ENCODE measurements around the gene DDX1.
"Not testable (repeated sequence)": the region's sequence is repeated elsewhere in the genome, so short reads cannot be mapped to it uniquely, and the experiment has no call there.

Gene DDX1

DNA sequence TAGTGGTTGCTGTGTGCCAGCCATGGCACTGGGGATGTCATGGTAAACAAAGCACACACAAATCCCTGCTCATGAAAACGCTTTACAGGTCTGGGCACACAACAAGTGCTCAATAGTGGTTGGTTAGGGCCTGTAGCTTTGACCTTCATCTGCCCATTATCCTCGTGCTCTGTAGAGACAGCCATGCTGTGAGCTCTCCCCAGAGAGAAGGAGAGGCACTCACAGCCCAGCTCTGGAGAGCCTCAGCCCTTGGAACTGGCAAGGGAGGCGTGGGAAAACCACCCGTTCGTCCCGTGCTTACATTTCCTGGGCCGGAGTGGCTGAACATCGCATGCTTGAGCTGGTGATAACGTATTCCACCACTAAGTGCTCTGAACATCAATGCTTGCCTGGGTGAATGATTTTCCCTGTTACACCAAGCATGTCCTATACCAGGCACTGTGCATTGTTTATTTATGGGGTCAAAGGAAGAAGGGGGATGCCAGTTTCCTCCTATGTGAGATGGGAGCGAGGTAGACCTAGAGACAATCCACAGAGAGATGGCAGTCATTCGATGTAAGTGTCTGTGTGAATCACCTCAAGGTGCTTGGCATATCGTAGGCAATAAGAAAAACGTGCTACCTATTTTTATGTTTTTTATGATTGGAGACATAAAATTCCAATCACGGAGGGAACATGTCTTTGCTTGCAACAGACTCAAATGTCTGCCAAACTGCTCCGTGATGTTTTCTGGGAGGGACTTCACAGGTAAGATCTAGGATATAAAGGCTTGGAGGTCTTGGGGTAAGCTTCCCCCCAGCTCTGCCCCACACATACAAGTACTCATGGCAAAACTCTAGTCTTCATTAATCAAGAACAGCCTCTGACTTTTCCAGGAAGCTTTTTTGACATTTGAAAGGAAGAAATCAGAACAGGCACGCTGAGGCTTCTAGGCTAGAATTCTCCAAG is 75.5 kb downstream of the DDX1 start:
- no peak for DNase-seq

DNA sequence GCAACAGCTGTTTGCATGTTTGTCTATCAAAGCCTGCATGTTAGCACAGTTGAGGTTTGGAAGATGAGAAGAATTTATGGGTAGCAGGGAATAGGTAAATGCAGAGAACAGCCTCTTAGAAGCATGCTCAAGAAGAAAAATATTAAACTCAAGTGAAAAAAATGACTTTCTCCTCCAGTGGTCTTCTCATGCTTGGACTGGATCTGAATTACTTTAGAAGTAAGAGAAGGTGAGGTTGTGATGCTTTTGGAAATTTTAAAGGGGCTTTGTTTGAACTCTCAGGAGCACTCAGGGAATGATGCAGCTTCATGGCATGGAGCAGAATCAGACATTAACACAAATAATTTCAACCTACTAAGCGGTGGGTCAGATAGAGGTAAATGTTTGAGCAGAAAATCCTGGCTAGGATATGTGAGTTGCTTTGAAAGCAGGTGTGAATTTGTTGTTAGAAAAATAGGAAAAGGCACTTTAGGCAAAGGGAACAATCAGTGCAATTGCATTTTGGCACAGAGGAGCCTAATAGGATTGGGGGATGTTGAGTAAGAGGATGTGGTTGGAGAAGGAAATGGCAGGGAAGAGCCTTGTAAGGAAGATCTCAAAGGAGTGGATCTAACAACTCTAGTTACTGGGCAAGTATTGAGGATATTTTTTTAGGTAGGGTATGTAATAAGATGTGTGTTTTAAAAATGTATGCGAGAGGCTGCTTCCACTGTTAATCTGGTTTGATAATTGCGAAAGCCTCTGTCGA is 76.3 kb downstream of the DDX1 start:
- no peak for DNase-seq

DNA sequence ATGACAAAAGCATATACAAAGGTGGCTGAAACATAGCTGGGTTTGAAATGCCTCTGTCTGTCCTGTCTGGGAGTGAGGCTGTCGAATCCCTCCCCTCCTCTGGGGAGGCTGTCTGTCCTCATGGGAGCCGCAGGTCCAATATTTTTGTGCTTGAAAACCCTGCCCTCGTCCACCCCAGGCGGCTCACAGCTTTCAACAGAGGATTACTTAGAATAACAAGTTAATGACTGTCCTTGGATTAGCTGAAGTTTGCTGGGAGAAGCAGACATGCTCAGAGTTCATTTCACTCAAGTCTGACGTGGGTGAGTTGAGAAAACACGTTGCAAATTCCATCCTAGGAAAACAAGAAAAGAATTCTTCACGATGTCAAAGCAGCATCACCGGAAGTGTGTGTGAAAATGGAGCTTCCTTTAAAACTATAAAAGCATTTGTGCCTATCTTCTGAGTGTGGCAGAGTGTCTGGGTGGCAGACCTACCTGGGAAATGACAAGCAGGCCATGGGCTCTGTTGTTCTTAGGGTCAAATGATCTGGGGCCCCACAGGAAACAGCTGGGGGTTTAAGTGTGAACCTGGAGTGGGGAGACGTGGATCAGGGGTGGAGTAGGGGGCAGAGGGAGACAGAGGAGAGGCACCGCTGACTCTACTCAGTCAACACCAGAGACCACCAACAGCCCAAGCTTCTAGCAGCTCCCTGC is 77.1 kb downstream of the DDX1 start:
- DNase-seq = no peak

DNA sequence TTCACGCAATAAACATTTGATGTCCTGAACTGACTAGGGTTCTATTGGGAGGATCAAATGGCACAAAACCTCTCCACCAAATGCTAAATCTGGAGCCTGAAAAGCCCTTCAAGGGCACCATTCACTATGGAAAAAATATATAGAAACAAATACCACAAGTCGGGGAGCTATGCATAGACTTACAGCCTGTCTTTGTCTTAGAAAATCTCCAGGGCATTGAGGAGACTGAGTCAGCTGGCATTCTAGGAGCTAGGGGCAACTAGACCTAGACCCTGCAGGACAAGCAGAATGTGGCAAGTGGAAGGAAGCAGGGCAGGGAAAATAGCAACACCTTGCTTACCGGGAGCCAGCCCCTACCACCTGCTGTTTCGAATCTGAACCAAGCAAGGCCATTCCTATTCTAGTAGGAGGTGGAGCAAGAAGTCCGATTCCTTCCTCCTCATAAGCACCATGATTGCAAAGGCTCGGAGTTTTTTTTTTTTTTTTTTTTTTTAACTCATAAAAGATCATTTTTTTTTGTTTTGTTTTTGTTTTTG is 77.8 kb downstream of the DDX1 start:
- no peak for DNase-seq

DNA sequence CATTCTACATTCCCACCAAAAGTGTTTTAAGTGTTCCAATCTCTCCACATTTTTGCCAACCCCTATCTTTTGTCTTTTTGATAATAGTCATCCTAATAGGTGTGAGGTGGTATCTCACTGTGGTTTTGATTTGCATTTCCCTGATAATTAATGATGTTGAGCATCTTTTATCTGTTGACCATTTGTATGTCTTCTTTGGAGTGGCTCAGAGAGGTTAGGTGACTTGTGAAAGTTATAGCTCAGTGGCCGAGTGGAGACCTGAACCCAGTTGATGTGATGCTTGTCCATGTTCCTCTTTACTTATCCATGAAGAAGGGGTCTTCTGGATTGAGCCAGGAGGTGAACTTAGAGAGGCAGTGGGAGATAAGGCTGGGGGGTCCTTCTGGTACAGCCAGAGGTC is 78.8 kb downstream of the DDX1 start:
- no peak for DNase-seq

DNA sequence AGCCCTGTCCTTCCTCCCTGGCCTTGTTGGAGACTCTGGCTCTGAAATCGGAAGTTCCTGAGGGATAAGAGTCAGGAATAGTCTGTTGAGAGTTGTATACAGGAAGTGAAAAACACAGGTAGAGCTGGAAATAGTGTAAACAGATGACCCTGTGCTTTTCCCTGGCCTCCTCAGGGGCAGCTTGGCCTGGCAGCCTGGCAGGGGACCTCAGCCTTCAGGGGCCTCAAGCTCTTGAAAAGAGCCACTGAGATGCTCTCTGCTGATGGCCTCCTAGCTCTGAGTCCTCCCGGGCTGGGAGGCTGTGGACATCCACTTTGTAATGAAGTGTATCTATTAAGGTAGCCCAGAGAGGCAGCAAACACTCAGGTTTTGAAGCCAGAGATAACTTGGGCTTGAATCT is 79.3 kb downstream of the DDX1 start:
- no peak for DNase-seq

DNA sequence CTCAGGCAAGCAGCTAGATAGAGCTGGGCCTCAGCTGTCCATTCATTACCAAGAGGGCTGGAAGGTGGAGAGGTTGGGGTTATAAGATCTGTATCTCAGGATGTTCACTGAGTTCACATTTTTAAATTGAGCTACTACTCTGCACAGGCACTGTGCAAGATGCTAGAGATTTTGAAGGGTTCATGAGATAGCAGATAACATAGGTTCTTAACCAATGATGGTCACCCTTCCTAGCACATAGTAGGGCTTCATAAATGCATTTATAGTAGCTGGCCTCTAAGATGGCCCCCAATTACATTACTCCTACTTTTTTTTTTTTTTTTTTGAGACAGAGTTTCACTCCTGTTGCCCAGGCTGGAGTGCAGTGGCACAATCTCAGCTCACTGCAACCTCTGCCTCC is 79.7 kb downstream of the DDX1 start:
- DNase-seq = no peak

DNA sequence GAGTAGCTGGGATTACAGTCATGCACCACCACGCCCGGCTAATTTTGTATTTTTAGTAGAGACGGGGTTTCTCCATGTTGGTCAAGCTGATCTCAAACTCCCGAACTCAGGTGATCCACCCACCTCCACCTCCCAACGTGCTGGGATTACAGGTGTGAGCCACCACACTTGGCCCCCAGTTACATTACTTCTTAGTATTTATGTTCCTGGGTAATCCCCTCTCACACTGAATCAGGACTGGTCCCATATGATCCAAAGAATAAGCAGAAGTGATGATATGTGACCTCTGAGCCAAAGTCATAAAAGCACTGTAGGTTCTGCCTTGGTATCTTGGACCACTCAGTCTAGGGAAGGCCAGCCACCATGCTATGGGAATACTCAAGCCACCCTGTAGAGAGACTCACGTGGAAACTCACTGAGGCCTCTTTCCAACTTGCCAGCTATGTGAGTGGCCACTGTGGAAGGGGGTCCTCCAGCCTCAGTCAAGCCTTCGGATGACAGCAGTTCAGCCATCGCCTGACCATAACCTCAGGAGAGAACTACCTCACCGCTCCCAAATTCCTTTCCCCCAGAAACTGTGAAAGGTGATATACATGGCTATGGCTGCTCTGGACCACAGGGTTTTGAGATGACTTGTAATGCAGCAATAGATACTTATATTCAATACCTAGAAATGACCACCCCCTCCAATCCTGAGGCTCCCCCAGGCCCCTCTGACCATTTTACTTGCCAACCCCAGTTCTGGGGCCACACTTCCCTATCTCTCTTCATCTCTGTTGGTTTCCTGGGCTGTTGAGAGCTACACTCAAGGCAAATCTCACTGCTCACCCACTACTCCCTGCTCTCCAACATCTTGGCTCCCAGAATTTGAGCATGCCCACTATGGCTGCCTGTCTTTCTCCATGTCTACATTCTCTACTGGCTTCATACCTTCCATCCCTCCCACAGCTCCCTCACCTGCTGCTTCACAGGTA is 80.5 kb downstream of the DDX1 start:
- DNase-seq = no peak

DNA sequence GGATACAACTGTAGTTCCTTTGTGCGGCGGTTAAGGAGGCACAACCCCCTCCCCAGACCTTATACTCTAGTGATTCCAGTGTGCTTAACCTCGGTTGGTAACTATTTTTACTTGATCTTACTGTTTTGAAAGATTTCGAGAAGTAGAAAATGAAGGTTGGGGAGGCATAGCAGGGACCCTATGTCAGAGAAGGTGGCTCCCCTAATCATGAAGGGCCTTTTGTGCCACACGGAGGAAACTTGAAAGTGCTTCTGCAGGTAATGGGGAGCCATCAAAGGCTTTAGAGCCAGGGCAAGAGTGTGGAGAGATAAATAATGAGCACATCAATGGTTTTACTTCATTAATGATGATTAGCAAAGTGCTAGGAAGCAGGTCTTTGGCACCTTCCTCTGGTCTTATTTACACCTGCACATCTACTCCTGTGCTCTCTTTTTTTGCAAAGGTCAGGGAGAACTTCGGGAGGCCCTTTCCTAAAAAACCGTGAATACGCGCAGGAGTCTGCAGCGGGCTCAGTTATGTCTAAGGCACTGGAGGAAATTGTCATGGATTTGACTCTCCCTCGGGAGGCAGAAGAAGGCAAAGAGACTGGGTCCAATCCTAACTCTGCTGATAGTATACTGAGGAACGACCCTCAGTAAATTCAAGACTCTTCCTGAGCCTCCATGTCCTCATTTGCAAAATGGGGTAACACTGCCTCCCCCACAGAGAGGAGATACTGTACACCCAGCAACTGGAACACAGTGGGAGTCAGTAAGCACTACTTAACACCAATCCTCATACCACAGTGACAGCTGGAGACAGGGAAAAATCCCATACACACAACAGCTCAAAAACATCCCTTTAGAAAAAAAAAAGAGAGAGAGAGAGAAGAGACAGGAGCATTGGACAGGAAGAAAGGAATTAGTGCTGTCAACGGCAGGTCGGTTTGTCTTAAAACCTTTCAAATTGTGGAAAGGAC is 81.6 kb downstream of the DDX1 start:
- DNase-seq = no peak

DNA sequence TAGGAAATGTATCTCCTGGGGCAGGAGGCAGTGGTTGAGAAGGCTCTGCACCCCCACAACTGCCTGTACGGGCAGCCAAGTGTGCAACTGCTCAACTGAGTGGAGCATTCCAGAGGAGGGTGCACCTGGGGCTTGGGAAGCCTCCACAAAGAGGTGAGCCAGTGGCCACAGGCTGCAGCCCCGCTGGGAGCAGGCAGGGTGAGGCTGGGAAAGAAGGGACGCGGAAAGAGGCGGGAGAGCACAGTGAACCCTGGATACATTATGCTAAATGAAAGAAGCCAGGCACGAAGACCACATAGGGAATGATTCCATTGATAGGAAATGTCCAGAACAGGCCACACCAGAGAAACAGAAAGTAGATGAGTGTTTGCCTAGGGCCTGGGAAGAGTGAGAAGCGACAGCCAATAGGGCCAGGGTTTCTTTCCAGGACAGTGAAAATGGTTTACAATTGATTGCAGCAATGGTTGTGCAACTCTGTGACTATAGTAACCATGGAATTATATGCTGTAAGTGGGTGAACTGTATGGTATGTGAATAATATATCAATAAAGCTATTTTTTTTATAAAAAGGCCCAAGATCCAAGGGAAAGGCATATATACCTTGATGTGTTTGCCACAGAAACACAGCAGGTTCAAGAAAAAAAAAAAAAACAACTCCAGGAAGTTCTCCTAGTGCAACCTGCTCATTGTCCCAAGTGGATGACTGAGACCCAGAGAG is 82.4 kb downstream of the DDX1 start:
- no peak for DNase-seq

DNA sequence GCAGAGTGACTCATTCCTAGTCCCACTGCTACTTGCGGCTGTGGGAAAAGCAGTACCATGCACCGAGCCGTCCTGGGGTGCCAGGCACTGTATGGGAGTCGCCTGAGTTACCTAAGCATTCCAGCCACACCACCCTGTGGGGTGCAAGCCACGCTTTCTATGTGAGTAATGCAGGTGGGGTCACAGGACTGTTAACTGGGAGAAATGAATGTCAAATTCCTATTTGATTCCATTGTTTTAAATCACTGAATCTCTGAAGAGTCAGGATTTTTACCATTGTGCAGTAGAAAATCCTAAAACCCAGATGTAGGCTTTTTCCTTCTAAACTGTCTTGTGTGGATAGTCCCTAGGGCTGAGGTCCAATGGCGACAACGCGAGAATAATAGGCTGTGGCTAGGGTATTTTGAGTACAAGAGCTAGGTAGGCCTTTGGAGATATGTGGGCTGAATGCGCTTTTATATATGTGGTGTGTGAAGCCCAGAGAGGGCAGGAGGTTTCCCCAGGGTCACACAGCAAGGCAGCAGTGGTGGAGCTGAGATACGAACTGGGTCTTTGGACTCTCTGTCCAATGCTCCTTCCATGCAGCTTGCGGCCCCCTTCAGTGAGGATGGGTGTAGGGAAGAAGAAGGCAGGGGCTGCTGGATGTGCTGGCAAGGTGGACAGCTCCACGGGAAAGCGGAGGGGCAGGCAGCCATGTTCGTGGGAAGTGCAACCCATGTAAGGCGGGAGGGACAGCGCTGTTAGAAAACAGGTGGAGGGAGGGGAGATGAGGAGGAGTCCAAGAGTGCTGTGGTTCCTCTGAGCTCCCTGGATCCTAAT is 83.2 kb downstream of the DDX1 start:
- no peak for DNase-seq

DNA sequence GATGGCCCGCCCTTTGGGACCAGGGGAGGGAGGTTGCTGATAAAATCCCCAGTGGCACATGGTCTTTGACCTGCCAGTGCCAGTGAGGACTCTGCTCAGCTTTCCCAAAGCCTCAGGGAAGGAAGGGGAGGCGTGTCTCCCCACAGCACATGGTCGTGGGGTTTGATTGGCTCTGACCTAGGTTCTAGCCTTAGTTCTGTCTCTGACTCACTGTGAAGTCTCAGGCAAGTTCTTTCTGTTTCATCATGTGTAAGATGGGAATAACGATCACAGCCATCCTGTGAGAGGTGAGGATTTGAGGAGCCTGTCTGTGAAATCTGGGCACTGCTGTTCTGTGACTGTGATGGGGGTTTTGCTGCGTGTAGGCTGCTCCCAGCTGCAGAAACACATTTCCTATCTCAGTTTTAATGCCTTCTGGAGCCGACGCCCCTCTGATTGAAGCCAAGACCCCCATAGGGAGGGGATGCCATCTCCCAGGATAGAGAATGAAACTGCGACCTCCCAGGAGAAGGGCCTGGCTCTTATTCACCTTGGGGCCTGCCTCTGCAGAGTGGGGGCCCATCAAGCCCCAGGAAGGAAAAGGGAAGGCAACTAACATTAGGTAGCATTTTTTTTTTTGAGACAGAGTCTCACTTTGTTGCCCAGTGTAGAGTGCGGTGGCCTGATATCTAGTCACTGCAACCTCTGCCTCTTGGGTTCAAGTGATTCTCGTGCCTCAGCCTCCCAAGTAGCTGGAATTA is 84.0 kb downstream of the DDX1 start:
- DNase-seq = no peak

DNA sequence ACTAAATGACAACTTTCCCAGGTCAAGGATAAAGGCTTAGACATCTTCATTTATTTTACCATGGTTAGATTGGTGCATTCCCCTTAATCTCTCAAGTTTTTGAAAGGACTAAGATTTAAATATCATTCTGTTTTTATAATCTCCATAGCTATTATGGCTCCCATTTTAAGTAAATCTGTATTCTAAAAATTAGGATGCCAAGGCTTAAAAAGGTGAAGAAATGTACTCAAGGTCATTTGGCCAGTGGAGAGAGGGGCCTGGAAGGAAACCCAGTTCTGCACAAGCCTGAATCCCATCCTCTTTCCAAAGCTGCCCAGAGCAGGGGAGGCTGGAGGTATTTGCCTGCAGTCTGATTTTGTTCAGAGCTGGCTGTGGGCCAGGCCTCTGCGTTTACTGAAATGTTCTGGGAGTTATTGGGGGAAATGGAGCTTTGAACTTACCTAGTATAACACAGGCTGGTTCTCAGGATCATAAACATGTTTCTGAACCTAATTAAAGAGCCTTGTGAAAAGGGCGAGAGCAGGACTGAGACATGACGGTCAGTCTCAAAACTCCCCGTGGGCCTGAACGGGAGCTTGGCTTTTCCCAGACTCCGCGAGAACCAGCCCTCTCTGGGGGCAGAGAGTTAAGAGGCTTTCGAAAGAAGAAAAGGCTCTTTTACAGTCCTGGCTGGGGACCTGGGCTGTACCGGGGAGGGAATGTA is 85.6 kb downstream of the DDX1 start:
- no peak for DNase-seq

DNA sequence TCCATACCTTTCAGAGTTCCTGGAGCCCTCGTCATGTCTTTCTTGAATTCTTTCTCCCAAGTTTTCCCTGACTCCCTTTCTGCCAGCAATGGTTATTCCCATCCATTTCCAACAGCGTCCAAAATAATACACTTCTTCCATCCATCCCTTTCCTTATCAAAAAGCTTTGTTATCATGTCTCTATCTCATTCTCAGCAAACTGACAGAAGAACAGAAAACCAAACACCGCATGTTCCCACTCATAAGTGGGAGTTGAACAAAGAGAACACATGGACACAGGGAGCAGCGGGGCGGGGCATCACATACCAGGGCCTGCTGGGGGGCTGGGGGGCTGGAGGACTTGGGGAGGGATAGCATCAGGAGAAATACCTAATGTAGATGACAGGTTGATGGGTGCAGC is 86.7 kb downstream of the DDX1 start:
- DNase-seq = no peak

DNA sequence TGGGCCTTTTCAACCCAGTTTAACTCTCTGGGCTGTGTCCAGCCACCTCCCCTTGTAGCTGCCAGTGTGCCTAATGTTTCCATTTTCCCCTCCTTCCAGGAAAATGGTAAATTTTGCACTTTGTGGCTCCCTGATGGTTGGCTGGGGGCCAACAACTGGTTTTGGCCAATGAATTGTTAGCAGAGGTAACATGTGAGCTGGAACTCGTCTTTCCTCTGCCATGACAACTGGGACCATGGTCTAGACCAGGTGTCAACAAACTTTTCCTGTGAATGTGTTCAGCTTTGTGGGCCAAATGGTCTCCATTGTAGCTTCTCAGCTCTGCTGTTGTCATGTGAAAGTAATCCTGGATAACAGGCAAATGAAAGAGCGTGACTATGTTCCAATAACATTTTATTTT is 87.2 kb downstream of the DDX1 start:
- no peak for DNase-seq

DNA sequence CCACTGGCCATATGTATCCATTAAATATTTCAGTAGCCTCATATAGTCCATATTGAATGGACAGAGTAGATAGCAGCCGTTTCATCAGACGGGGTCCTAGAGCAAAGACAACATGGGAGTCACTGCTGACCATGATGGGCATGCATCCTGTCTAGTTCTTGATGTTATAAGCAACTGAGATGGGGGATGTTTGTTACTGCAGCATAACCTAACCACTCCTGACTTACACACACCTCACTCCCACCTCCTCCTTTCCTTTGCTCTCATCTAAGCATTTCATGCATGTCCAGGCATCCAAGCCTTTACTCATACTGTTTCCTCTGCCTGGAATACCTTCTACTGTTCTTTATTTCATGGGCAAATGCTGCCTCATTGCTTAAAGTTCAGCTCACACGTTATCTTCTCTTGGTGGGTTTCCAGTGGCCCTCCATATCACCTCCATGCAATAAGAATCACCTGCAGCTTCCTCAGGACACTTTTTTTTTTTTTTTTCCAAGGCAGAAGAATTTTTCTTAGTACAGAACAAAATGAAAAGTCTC is 87.8 kb downstream of the DDX1 start:
- DNase-seq = no peak

DNA sequence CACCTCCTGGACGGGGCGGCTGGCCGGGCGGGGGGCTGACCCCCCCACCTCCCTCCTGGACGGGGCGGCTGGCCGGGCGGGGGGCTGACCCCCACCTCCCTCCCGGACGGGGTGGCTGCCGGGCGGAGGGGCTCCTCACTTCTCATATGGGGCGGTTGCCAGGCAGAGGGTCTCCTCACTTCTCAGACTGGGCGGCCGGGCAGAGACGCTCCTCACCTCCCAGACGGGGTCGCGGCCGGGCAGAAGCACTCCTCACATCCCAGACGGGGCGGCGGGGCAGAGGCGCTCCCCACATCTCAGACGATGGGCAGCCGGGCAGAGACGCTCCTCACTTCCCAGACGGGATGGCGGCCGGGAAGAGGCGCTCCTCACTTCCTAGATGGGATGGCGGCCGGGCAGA is 88.5 kb downstream of the DDX1 start:
- DNase-seq = not testable (repeated sequence)
